Measurements from ENCODE around the gene BEX5.
"Not testable (repeated sequence)": the region's sequence is repeated elsewhere in the genome, so short reads cannot be mapped to it uniquely, and the experiment has no call there.

Gene BEX5

GRCh38 chrX:102155806-102156179 lies at the start of gene BEX5:
BEX5 (minus strand) TSS chrX:102155977; CDS start chrX:102154265, 1,712 bp downstream.
- no peak for TF ChIP-seq CTCF (IDR thresholded peaks at IDR 0.05; ENCODE audit: low read length, missing control alignments)
- DNase-seq (ENCODE audit: low read depth) = no peak
- H3K4me3 ChIP-seq (replicated peaks; ENCODE audit: low read depth, low read length) = no peak within 1 kb of the TSS

DNA sequence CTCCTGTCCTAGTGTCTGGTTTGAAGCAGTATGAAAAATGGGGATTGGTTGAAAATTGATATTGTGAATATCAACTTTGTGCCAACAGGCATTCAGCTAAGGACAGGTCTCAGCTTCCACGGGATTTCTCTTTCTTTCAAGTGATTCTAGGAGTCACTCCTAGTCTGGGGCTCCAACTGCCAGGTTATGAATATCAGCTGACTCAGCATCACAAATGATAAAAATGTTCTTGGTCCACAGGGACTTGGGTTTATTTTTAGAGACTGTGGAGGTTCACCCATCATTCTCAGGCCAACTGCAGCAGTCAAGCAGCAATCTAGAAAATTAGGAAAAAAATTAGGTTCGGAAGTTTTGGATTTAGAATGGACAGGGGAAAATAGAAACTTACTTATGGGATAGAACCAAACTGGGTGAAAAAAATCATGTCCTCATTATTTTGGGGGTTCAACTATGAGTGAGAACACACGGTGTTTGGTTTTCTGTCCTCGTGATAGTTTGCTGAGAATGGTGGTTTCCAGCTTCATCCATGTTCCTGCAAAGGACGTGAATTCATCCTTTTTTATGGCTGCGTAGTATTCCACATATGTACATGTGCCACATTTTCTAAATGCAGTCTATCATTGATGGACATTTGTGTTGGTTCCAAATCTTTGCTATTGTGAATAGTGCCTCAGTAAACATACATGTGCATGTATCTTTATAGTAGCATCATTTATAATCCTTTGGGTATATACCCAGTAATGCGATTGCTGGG lies 30.4 kb upstream of the BEX5 start:
- DNase-seq (ENCODE audit: low read depth) = no peak
- TF ChIP-seq CTCF (IDR thresholded peaks at IDR 0.05; ENCODE audit: low read length, missing control alignments) = no peak
- no peak overlapping the region for H3K4me3 ChIP-seq (replicated peaks; ENCODE audit: low read depth, low read length)

DNA sequence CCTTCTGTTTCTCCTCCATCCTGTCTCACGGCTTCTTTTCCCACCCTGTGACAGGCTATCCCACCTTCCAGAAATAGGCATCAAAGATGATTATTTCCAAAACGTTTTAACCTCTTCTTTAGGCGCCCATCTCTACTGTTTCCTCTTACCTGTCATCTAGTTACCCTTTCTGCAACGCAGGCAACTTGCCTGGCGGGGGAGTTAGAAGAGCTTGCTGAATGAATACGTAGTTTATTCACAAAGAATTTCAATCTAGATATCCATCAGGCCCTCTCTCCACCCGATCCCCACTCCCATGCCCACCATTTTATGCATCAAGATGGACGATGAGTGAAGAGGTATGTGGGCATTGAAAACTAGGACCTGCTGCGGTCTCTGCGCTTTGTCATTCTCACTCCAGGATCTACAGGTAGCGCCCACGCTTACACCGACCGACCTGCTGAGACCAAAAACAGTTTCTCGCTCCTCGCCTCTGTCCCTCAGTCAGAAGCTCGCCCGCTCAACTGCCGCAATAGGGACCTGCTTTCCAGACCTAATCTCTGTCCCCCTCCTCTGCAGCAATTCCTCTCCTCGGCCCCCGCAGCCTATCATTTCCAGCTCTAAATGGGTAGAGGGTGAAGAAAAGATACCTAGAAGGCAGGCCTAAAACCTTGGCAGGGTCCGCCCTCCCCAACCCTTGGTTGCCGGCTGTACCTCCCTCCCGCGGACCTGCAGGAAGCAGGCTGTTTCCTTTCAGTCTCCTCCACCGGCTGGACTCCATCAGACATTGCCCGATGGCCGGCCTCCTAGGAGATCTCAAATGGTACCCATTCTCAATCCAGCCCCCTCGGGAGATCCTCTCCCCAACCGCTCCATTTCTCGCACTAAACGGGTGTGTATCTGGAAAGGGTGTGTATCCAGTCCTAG lies 624 bp downstream of the BEX5 start:
- TF ChIP-seq CTCF (IDR thresholded peaks at IDR 0.05; ENCODE audit: low read length, missing control alignments) = no peak
- no peak for DNase-seq (ENCODE audit: low read depth)
- no peak overlapping the region for H3K4me3 ChIP-seq (replicated peaks; ENCODE audit: low read depth, low read length)

- no peak overlapping the region for H3K4me3 ChIP-seq (replicated peaks; ENCODE audit: low read depth, low read length)
- no peak for DNase-seq (ENCODE audit: low read depth)
- TF ChIP-seq CTCF (IDR thresholded peaks at IDR 0.05; ENCODE audit: low read length, missing control alignments) = no peak
Observed at GRCh38 chrX:102154218-102154860, 1.4 kb downstream of the BEX5 start.

GRCh38 chrX:102142274-102142673 lies 13.5 kb downstream of the BEX5 start, which contains the start of gene TCEAL6:
TCEAL6 (minus strand) TSS chrX:102142481.
- not testable (repeated sequence) for H3K4me3 ChIP-seq (replicated peaks; ENCODE audit: low read depth, low read length)

DNA sequence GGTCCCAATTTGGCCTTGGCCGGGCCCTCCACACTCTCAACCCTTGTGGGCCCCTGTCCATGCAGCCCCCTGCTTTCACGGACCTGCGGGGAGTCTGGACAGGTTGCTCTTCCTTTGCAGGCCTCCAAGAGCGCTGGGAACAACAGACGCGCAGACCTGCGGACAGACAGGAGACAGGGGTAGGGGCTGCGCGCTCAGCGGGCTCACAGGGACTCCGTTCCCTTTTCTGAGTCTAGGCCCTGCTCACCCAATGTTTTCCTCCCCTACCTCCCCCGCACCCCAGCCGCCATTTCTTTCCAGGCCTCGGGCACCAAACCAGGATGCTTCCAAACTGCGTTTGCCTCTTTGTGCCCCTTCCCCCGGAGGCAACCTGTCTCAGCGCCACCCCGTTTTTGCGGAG lies 14.1 kb downstream of the BEX5 start:
- not testable (repeated sequence) for H3K4me3 ChIP-seq (replicated peaks; ENCODE audit: low read depth, low read length)

More at GRCh38 chrX:102142274-102142673, 13.5 kb downstream of the BEX5 start, which contains the start of gene TCEAL6:
- not testable (repeated sequence) for DNase-seq (ENCODE audit: low read depth)

DNA sequence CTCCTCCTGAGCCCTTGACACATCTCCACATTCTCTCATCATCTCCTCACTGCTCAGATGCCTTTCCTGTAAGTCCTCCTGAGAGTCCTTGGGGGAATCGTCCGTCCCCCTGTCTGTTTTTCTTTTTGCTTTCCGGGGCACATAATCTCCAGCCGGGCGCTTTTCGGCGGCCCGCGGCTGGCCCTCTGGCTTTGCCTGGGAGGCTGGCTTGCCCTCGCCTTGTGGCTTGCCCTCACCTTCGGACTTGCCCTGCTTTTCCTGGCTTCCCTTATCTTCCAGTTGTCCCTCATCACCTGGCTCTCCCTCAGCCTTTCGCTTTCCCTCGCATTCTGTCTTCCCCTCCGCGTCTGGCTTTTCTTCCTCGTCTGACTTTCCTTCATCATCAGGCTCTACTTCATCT lies 14.9 kb downstream of the BEX5 start:
- not testable (repeated sequence) for H3K4me3 ChIP-seq (replicated peaks; ENCODE audit: low read depth, low read length); DNase-seq (ENCODE audit: low read depth)

More for the DNA sequence above, 14.1 kb downstream of the BEX5 start:
- not testable (repeated sequence) for DNase-seq (ENCODE audit: low read depth)

DNA sequence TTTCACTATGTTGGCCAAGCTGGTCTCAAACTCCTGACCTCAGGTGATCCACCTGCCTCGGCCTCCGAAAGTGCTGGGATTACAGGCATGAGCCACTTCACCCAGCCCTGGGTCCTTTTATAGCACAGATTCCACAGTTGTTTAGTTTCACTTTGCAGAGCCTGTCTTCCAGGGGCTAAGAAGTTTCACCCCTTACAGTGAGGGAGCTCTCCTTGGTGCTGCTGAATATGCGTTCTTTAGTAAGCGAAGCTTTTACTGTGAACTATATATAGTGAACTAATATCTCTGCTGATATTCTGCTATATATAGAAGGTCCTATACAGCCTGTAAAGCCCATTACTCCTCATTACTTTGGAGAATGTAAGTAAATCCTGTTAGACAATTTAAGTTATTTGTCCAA lies 17.7 kb downstream of the BEX5 start:
- no peak overlapping the region for H3K4me3 ChIP-seq (replicated peaks; ENCODE audit: low read depth, low read length)
- no peak for TF ChIP-seq CTCF (IDR thresholded peaks at IDR 0.05; ENCODE audit: low read length, missing control alignments)
- no peak for DNase-seq (ENCODE audit: low read depth)

Measured in fibroblast of pulmonary artery (primary cell).